Endothelial cell of umbilical vein (primary cell): ENCODE results near the gene GHRHR. TPM values are rescaled to one million over a fixed set of nuclear protein-coding genes. Genes with fewer than 3 reads are reported as not detected.

ENCODE experiments used
- BruUV-seq: library from RNA; stranded (reverse); fragments of 400-500 nt; replicated peaks from 2 replicates; lab custom pipeline; 2021; lab: Mats Ljungman, UMichigan
- CTCF ChIA-PET: fragments of 300-600, 350-600 bp; sonication (Branson Sonifier 250); formaldehyde crosslinking; loops from one replicate; lab custom pipeline; 2021; ENCODE audit warnings: antibody characterized with exemption, inconsistent platforms; lab: Charles Lee
- POLR2A ChIA-PET: fragments of 300-600, 350-600 bp; sonication (Branson Sonifier 250); formaldehyde crosslinking; loops from one replicate; lab custom pipeline; 2021; ENCODE audit warnings: antibody characterized with exemption, inconsistent platforms; lab: Charles Lee
- DNase-seq: peaks from one replicate; pipeline ENCODE4 v3.0.0-alpha.2; 2011; ENCODE audit warnings: low read depth, low spot score
- FAIRE-seq: peaks from 2 replicates; lab custom pipeline; 2011; peaks lifted over from hg19 to GRCh38; lab: Jason Lieb, UNC
- H2AFZ ChIP-seq: 2 replicates; pipeline ENCODE4 v1.6.0; 2012; ENCODE audit warnings: low read depth, low read length, control low read depth, inconsistent platforms
- H3K27ac ChIP-seq: 2 replicates; pipeline ENCODE4 v1.5.1; 2011; ENCODE audit warnings: low read depth, mild to moderate bottlenecking, control low read depth, low read length, moderate library complexity; ENCODE audit not compliant: insufficient read depth
- H3K27me3 ChIP-seq, 2 experiments: 2 replicates each; pipeline versions ENCODE4 v1.6.0 to v1.6.1; 2011; ENCODE audit warnings: low read length in 2 of 2, mixed read lengths in 1 of 2; ENCODE audit not compliant: control insufficient read depth in 2 of 2, insufficient read depth in 2 of 2
- H3K36me3 ChIP-seq, 2 experiments: 2 replicates in 1 of 2; 3 replicates in 1 of 2; pipeline ENCODE4 v1.5.1; 2011; ENCODE audit warnings: low read length in 2 of 2, mild to moderate bottlenecking in 1 of 2, moderate library complexity in 1 of 2; ENCODE audit not compliant: control insufficient read depth in 2 of 2, insufficient read depth in 2 of 2; ENCODE audit errors: extremely low read depth in 1 of 2
- H3K4me1 ChIP-seq: 3 replicates; pipeline ENCODE4 v1.5.1; 2011; ENCODE audit warnings: mild to moderate bottlenecking, low read length; ENCODE audit not compliant: control insufficient read depth, insufficient read depth; ENCODE audit errors: extremely low read depth
- H3K4me2 ChIP-seq: 2 replicates; pipeline ENCODE4 v1.6.1; 2011; ENCODE audit warnings: low read length, control low read depth, mixed read lengths; ENCODE audit not compliant: insufficient read depth
- H3K4me3 ChIP-seq, 3 experiments: fragments of 200-600 bp in 1 of 3; sonication (generic), shearing (Covaris generic) in 1 of 3; replicated peaks in 1 of 3; 2 replicates each; pipeline ENCODE4 v1.5.1; 2011 to 2016; ENCODE audit warnings: control low read depth in 3 of 3, low read length in 3 of 3, mild to moderate bottlenecking in 2 of 3, inconsistent platforms in 1 of 3, low read depth in 1 of 3, moderate library complexity in 1 of 3; ENCODE audit not compliant: insufficient read depth in 1 of 3
- H3K79me2 ChIP-seq: 2 replicates; pipeline ENCODE4 v1.6.0; 2012; ENCODE audit warnings: low read length, inconsistent platforms; ENCODE audit not compliant: control insufficient read depth, insufficient read depth
- H3K9ac ChIP-seq: replicated peaks from 2 replicates; pipeline ENCODE3; 2011; ENCODE audit warnings: low read length, control low read depth; ENCODE audit not compliant: insufficient read depth; ENCODE audit errors: extremely low read depth
- H3K9me1 ChIP-seq: replicated peaks from 3 replicates; pipeline ENCODE4 v1.6.0; 2011; ENCODE audit warnings: mild to moderate bottlenecking, low read length; ENCODE audit not compliant: control insufficient read depth, insufficient read depth; ENCODE audit errors: extremely low read depth
- H3K9me3 ChIP-seq: replicated peaks from 2 replicates; pipeline ENCODE4 v1.5.1; 2012; ENCODE audit warnings: low read length, inconsistent platforms; ENCODE audit not compliant: control insufficient read depth, insufficient read depth
- H4K20me1 ChIP-seq: replicated peaks from 2 replicates; pipeline ENCODE3; 2011; ENCODE audit warnings: mild to moderate bottlenecking, low read length; ENCODE audit not compliant: control insufficient read depth, insufficient read depth; ENCODE audit errors: extremely low read depth
- CTCF ChIP-seq, 2 donors: IDR thresholded peaks; 1 replicate in 1 of 2; 2 replicates in 1 of 2; pipeline ENCODE4 v1.5.1; 2011; ENCODE audit warnings: low read length in 2 of 2, mild to moderate bottlenecking in 2 of 2, moderate library complexity in 2 of 2, control low read depth in 1 of 2, inconsistent platforms in 1 of 2, low read depth in 1 of 2; ENCODE audit not compliant: insufficient read depth in 1 of 2; ENCODE audit errors: extremely low read depth in 1 of 2
- EZH2 ChIP-seq: IDR thresholded peaks from 2 replicates; pipeline ENCODE4 v1.6.1; 2012; ENCODE audit warnings: borderline replicate concordance, low read depth, mild to moderate bottlenecking, moderate library complexity, low read length, inconsistent platforms; ENCODE audit not compliant: severe bottlenecking
- POLR2AphosphoS5 ChIP-seq: IDR thresholded peaks from 2 replicates; pipeline ENCODE4 v1.6.1; 2012; ENCODE audit warnings: low read depth, mild to moderate bottlenecking, control low read depth, low read length, moderate library complexity; ENCODE audit not compliant: insufficient read depth
- dilution Hi-C: fragments of 300-500 bp; cut with MboI; formaldehyde crosslinking; loops from one replicate; pipeline ENCODE4 v1.15.0; 2019; ENCODE audit warnings: low sequenced_read_pairs; ENCODE audit not compliant: extremely low pct_ligation_motif_present
- intact Hi-C: fragments of 100-400 bp; cut with micrococcal nuclease; formaldehyde crosslinking; loops from one replicate; pipeline ENCODE4 v1.10.0; 2022
- polyA plus RNA-seq, 4 experiments: library from polyadenylated mRNA; depleted of rRNA in 3 of 4; stranded (reverse) in 3 of 4; unstranded in 1 of 4; fragments of >200 nt; gene quantifications; 2 replicates each; pipeline versions ENCODE4 v1.2.1 to v1.2.3, GENCODE V29; 2011 to 2012; ENCODE audit warnings: missing spikeins in 1 of 4
- total RNA-seq: library from RNA; stranded (reverse); gene quantifications from 2 replicates; pipeline ENCODE4 v1.2.3, GENCODE V29; 2021

Gene GHRHR
- total and polyA plus RNA-seq, 2 donors (not counting 3 experiments of a cell fraction or from before 2014, with no cell fraction given) = not detected

GRCh38 chr7:30968747-30969603 lies 5.2 kb downstream of the GHRHR start:
- no TSS peak for BruUV-seq
- no peaks in the 10 kb centered on the region for H3K36me3 ChIP-seq
- POLR2A ChIA-PET = no interaction called here
- no peaks in the 10 kb centered on the region for H3K4me1 ChIP-seq
- intact Hi-C loops = no loop called here
- H3K79me2 ChIP-seq = no peaks in the 10 kb centered on the region
- no peak overlapping the region for H3K4me3 ChIP-seq
- H3K4me2 ChIP-seq = no peak overlapping the region
- no peaks in the 10 kb centered on the region for H4K20me1 ChIP-seq
- TF ChIP-seq CTCF (IDR thresholded peaks at IDR 0.05; ENCODE audit: extremely low read depth in 1 of 2, insufficient read depth in 1 of 2, low read depth in 1 of 2, low read length in 2 of 2) = no peak
- no peak for TF ChIP-seq POLR2AphosphoS5
- no peak overlapping the region for H3K27ac ChIP-seq
- CTCF ChIA-PET = interaction anchor here (0.7 to 4.6 kb wide), 4 partner anchors 15 to 165 kb away, joined by 3 to 22 read pairs (median 12); no protein-coding TSS in a partner anchor
- no peak overlapping the region for H2AFZ ChIP-seq
- H3K9ac ChIP-seq = no peak overlapping the region
- no peak for FAIRE-seq
- no peak for DNase-seq
- dilution Hi-C loops = no loop called here
- no peaks in the 10 kb centered on the region for H3K9me3 ChIP-seq
- no peaks in the 10 kb centered on the region for H3K9me1 ChIP-seq
- peaks cover 19 to 31% of the 10 kb centered on the region in 2 experiments for H3K27me3 ChIP-seq

- DNase-seq (no peak), FAIRE-seq (no peak)
- H3K36me3 ChIP-seq = no peaks in the 10 kb centered on the region
- H4K20me1 ChIP-seq = no peaks in the 10 kb centered on the region
- dilution Hi-C loops (no loop called here), intact Hi-C loops (no loop called here)
- TF ChIP-seq EZH2 = no peak
- H3K9me3 ChIP-seq = no peaks in the 10 kb centered on the region
- no peak overlapping the region for H3K27ac ChIP-seq
- no TSS peak for BruUV-seq
- no peaks in the 10 kb centered on the region for H3K9me1 ChIP-seq
- H2AFZ ChIP-seq = no peak overlapping the region
- POLR2A ChIA-PET = no interaction called here
- H3K4me3 ChIP-seq = no peak overlapping the region
- no peaks in the 10 kb centered on the region for H3K4me1 ChIP-seq
- no peak overlapping the region for H3K4me2 ChIP-seq
- peaks cover 19 to 29% of the 10 kb centered on the region in 2 experiments for H3K27me3 ChIP-seq
- CTCF ChIA-PET = interaction anchor here (1.5 to 4.6 kb wide), 3 partner anchors 14 to 152 kb away, joined by 6 to 22 read pairs (median 17); no protein-coding TSS in a partner anchor
- H3K9ac ChIP-seq = no peak overlapping the region
- no peaks in the 10 kb centered on the region for H3K79me2 ChIP-seq
Observed at GRCh38 chr7:30969604-30969970, 5.8 kb downstream of the GHRHR start.
